Activated naive CD4-positive, alpha-beta T cell treated with anti-CD3 and anti-CD28 coated beads for 36 hours (primary cell): ENCODE results near the gene PIEZO1. TPM values are rescaled to one million over a fixed set of nuclear protein-coding genes. Genes with fewer than 3 reads are reported as not detected.
"Not testable (repeated sequence)": the region's sequence is repeated elsewhere in the genome, so short reads cannot be mapped to it uniquely, and the experiment has no call there.

Experiments used
- CTCF ChIA-PET: fragments of 350-600 bp; sonication (Branson Sonifier 250); formaldehyde crosslinking; loops from one replicate; lab custom pipeline; 2021; ENCODE audit warnings: antibody characterized with exemption; lab: Charles Lee
- DNase-seq: peaks from one replicate; pipeline ENCODE4 v3.0.0-alpha.2; 2020
- H3K27ac Mint-ChIP-seq: one replicate; pipeline ENCODE4 v1.8.0; 2021; ENCODE audit warnings: mild to moderate bottlenecking, mixed read lengths
- H3K27me3 Mint-ChIP-seq: one replicate; pipeline ENCODE4 v1.8.0; 2021; ENCODE audit warnings: low read depth, mixed read lengths
- H3K36me3 Mint-ChIP-seq: one replicate; pipeline ENCODE4 v1.8.0; 2021; ENCODE audit warnings: low read depth, mixed read lengths
- H3K4me1 Mint-ChIP-seq: one replicate; pipeline ENCODE4 v1.8.0; 2021; ENCODE audit warnings: low read depth, mixed read lengths
- H3K4me3 Mint-ChIP-seq: one replicate; pipeline ENCODE4 v1.8.0; 2021; ENCODE audit warnings: mild to moderate bottlenecking, moderate library complexity, mixed read lengths
- H3K9me3 Mint-ChIP-seq: one replicate; pipeline ENCODE4 v1.8.0; 2021; ENCODE audit warnings: mixed read lengths
- intact Hi-C: fragments of 100-400 bp; cut with micrococcal nuclease; formaldehyde crosslinking; loops from one replicate; pipeline ENCODE4 v1.15.1; 2023
- microRNA-seq: library from miRNA; unstranded; fragments of <30 nt; microRNA quantifications from one replicate; pipeline ENCODE4 v1.2.0, GENCODE V29; 2022; ENCODE audit warnings: borderline microRNAs expressed, borderline replicate concordance
- total RNA-seq, 2 experiments: library from RNA; stranded (reverse); gene quantifications; one replicate each; pipeline ENCODE4 v1.2.3, GENCODE V29; 2021

PIEZO1 gene
- total RNA-seq, 2 experiments from 2014 or later, result 78.2 to 80.1 TPM

DNA sequence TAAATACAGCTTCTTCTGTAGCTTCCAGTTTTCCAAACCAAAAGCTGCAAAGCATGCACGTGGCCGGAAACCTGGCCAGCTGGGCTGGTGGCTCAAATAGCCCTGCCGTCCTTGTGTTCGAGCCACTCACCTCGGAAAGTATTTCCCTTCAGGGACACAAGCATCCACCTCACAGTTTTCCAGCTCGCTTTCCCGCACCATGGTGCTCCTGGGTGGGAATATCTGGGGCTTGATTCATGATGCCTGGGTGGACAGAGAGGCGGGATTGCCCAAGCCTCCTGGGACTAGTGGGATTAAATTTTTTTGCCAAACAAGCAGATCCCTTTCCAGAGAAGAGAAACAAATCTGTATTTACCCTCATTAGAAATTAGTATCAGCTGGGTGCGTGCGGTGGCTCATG, 115.0 kb downstream of the PIEZO1 start:
- Mint-ChIP-seq H3K27ac (no peak overlapping the region), H3K9me3 (no peaks in the 10 kb centered on the region), H3K4me3 (no peak overlapping the region), H3K36me3 (peaks cover 2% of the 10 kb centered on the region), H3K4me1 (no peaks in the 10 kb centered on the region), H3K27me3 (no peaks in the 10 kb centered on the region)
- no peak for DNase-seq
- intact Hi-C loops, result no loop called here
- CTCF ChIA-PET, result interaction anchor here (0.8 to 1.0 kb wide), 2 partner anchors 12 to 67 kb away, joined by 3 to 4 read pairs; no protein-coding TSS in a partner anchor

DNA sequence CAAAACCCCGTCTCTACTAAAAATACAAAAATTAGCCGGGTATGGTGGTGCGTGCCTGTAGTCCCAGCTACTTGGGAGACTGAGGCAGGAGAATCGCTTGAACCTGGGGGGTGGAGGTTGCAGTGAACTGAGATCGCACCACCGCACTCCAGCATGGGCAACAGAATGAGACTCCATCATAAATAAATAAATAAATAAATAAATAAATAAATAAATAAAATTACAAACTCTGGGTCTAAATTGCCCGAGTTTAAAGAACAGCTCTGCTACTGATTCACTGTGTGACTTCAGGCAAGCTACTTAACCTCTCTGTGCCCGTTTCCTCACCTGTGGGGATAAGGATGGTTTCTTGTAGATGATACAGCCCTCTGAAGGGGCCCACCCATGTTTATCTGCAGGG, 115.5 kb downstream of the PIEZO1 start:
- H3K36me3 Mint-ChIP-seq, H3K4me1 Mint-ChIP-seq, intact Hi-C loops, H3K9me3 Mint-ChIP-seq, H3K27me3 Mint-ChIP-seq, H3K4me3 Mint-ChIP-seq, DNase-seq, H3K27ac Mint-ChIP-seq: not testable (repeated sequence)
- CTCF ChIA-PET, result interaction anchor here (0.8 to 1.0 kb wide), 2 partner anchors 12 to 68 kb away, joined by 3 to 4 read pairs; no protein-coding TSS in a partner anchor

DNA sequence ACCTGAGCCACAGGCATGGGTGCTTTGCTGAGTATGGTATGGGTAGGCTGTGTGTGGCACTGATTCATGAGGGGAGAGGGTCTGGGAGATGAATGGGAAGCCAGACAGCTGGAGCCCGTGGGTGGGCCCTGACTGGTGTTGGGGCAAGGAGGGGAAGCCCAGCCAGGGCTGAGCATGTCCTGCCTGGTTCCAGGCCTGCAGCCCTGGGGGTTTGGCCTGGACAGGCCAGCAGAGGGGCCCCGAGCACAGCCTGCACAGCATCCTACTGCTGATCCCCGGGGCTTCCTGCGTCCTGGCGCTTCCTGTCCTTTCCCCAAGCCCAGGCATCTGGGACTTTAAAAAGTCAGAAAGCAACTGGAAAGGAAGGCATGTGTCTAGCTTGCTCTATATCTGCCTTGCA, 117.6 kb downstream of the PIEZO1 start:
- CTCF ChIA-PET, result interaction anchor here (1.2 kb wide), 1 partner anchor 15 kb away, joined by 4 read pairs; no protein-coding TSS in a partner anchor
- Mint-ChIP-seq H3K4me1 (peaks cover 4% of the 10 kb centered on the region), H3K4me3 (no peak overlapping the region), H3K27me3 (no peaks in the 10 kb centered on the region), H3K9me3 (no peaks in the 10 kb centered on the region), H3K27ac (no peak overlapping the region), H3K36me3 (peaks cover 2% of the 10 kb centered on the region)
- no peak for DNase-seq
- intact Hi-C loops, result no loop called here

DNA sequence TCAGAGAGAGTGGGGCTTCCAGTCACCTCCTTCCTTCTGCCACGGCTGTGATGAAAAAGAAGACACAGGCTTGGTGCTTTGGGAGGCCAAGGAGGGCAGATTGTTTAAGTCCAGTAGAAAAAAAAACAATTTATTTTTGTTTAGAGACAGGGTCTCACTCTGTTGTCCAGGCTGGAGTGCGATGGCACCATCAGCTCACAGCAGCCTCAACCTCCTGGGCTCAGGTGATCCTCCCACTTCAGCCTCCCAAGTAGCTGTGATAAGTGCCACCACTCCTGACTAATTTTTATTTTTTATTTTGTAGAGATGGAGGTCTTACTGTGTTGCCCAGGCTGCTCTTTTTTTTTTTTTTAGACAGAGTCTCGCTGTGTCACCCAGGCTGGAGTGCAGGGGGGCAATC, 119.5 kb downstream of the PIEZO1 start:
- H3K27me3 Mint-ChIP-seq, result no peaks in the 10 kb centered on the region
- no peak for DNase-seq
- H3K27ac Mint-ChIP-seq, result no peak overlapping the region
- no peaks in the 10 kb centered on the region for H3K9me3 Mint-ChIP-seq
- intact Hi-C loops, result no loop called here
- peaks cover 13% of the 10 kb centered on the region for H3K4me1 Mint-ChIP-seq
- H3K4me3 Mint-ChIP-seq, result no peak overlapping the region
- CTCF ChIA-PET, result interaction anchor here (0.8 to 1.1 kb wide), 2 partner anchors 10 to 15 kb away, joined by 3 read pairs; partner anchors contain the start of gene CYBA
- H3K36me3 Mint-ChIP-seq, result peaks cover 2% of the 10 kb centered on the region

Small RNA genes lying within 50 kb of the gene (microRNA-seq; reads per million reads assigned to microRNA genes)
- gene MIR4722, result not detected

Other genes starting within 250 kb of the PIEZO1 start
- 10 to 100 TPM; 55.8 to 58.5 TPM for gene ZC3H18, start 214.8 kb downstream of the PIEZO1 start, total RNA-seq
- gene IL17C, start 146.6 kb downstream of the PIEZO1 start, total RNA-seq, result not detected
- gene CYBA, start 134.2 kb downstream of the PIEZO1 start, total RNA-seq, result 100 to 1,000 TPM; 167 to 180 TPM
- gene MVD, start 122.1 kb downstream of the PIEZO1 start, total RNA-seq, result 10 to 100 TPM; 90.5 to 96.8 TPM
- 1 to 10 TPM; 2.9 to 3.0 TPM for gene SNAI3, start 98.7 kb downstream of the PIEZO1 start, total RNA-seq
- 10 to 100 TPM; 33.6 to 35.3 TPM for gene RNF166, start 78.8 kb downstream of the PIEZO1 start, total RNA-seq
- gene CTU2, start 78.7 kb downstream of the PIEZO1 start, total RNA-seq, result 10 to 100 TPM; 46.1 to 48.1 TPM
- 100 to 1,000 TPM; 223 to 231 TPM for gene CDT1, start 18.6 kb upstream of the PIEZO1 start, total RNA-seq
- 100 to 1,000 TPM; 314 TPM for gene APRT, start 26.7 kb upstream of the PIEZO1 start, total RNA-seq
- gene GALNS, start 71.7 kb upstream of the PIEZO1 start, total RNA-seq, result 10 to 100 TPM; 10.9 to 11.2 TPM
- gene TRAPPC2L, start 71.9 kb upstream of the PIEZO1 start, total RNA-seq, result 10 to 100 TPM; 57.7 to 66.1 TPM
- gene PABPN1L, start 81.4 kb upstream of the PIEZO1 start, total RNA-seq, result not detected
- gene CBFA2T3, start 192.0 kb upstream of the PIEZO1 start, total RNA-seq, result not detected